H1 (cell line): ENCODE results near the gene GRM7. TPM values are rescaled to one million over a fixed set of nuclear protein-coding genes. Genes with fewer than 3 reads are reported as not detected.

Experiments used
- CHD2 ChIP-seq: IDR thresholded peaks from 2 replicates; pipeline ENCODE4 v1.6.1; 2012; ENCODE audit warnings: low read length, improper control_type of control experiment
- EZH2 ChIP-seq: fragments of 200-600 bp; sonication (generic); IDR thresholded peaks from 2 replicates; pipeline ENCODE4 v1.7.1; 2012; ENCODE audit warnings: low read depth, mild to moderate bottlenecking, moderate library complexity, low read length, inconsistent platforms; ENCODE audit not compliant: severe bottlenecking
- FOSL1 ChIP-seq: IDR thresholded peaks from 2 replicates; pipeline ENCODE4 v1.6.1; 2011; ENCODE audit warnings: mild to moderate bottlenecking, low read depth, low read length, moderate library complexity; ENCODE audit not compliant: insufficient read depth
- KDM1A ChIP-seq: fragments of 200-600, 300-600 bp; sonication (generic); IDR thresholded peaks from 2 replicates; pipeline ENCODE4 v1.7.1; 2016; ENCODE audit warnings: mild to moderate bottlenecking, low read length, borderline replicate concordance
- RNF2 ChIP-seq: fragments of 200-900, 300-1000 bp; sonication (generic); IDR thresholded peaks from 2 replicates; pipeline ENCODE4 v1.7.1; 2016; ENCODE audit warnings: borderline replicate concordance, low read depth, mild to moderate bottlenecking, antibody characterized with exemption, low read length; ENCODE audit not compliant: poor library complexity, severe bottlenecking; ENCODE audit errors: missing control alignments
- TAF1 ChIP-seq: IDR thresholded peaks from 2 replicates; pipeline ENCODE4 v1.6.1; 2011; ENCODE audit warnings: mild to moderate bottlenecking, low read depth, low read length
- polyA plus RNA-seq, 7 experiments: library from polyadenylated mRNA; depleted of rRNA in 3 of 7; stranded (reverse) in 5 of 7; unstranded in 2 of 7; fragments of >200 nt in 5 of 7; fragments of 200-250 nt in 2 of 7; gene quantifications; 1 replicate in 5 of 7; 2 replicates in 1 of 7; 4 replicates in 1 of 7; pipeline versions ENCODE4 v1.2.1 to v1.2.3, GENCODE V29; 2011 to 2013; ENCODE audit warnings: missing spikeins in 2 of 7, mixed read lengths in 2 of 7
- total RNA-seq: library from RNA; stranded (reverse); fragmentation: NEBNext Ultra II Directional; extraction: Animal tissue kit (Norgen Biotek cat#: 25700); gene quantifications from 2 replicates; pipeline ENCODE4 v1.2.1, GENCODE V29; 2021

GRM7 gene
- total and polyA plus RNA-seq, 2 of the 8 experiments (the other 6 are each of a cell fraction or from before 2014, with no cell fraction given) = 0.17 to 0.24 TPM

- no peak for TF ChIP-seq FOSL1
- TF ChIP-seq KDM1A = no peak
- no peak for TF ChIP-seq EZH2
- no peak for TF ChIP-seq TAF1
- TF ChIP-seq CHD2 = no peak
- no peak for TF ChIP-seq RNF2
These were observed 344.6 kb downstream of the GRM7 start (continued) for GRCh38 chr3:7205535-7205934.
